HepG2 (cell line): ENCODE measurements around the gene RBM47. TPM values are rescaled to one million over a fixed set of nuclear protein-coding genes. Genes with fewer than 3 reads are reported as not detected.

Experiments
- ATAC-seq: fragments of 200-7000 bp; cut with Tn5 transposase; 3 replicates; pipeline ENCODE4 v1.9.1; 2020; ENCODE audit warnings: mild to moderate bottlenecking, moderate library complexity
- BruUV-seq: library from RNA; stranded (reverse); fragments of 400-500 nt; replicated peaks from 2 replicates; lab custom pipeline; 2021; lab: Mats Ljungman, UMichigan
- CTCF ChIA-PET: fragments of 300-600 bp; formaldehyde crosslinking; extraction: SDS; loops from one replicate; lab custom pipeline; 2021; ENCODE audit warnings: low total read pairs, inconsistent platforms, low intra/inter-chr PET ratio; lab: Yijun Ruan, JAX
- POLR2A ChIA-PET: fragments of 350-600 bp; sonication (Branson Sonifier 250); formaldehyde crosslinking; loops from one replicate; lab custom pipeline; 2020; ENCODE audit warnings: antibody characterized with exemption, inconsistent platforms; lab: Yijun Ruan, JAX
- DNase-seq: peaks from one replicate; pipeline ENCODE4 v3.0.0-alpha.2; 2015; ENCODE audit warnings: low spot score
- FAIRE-seq: peaks from 3 replicates; lab custom pipeline; 2011; peaks lifted over from hg19 to GRCh38; lab: Jason Lieb, UNC
- H2AFZ ChIP-seq: one replicate; pipeline ENCODE4 v1.6.1; 2011; ENCODE audit warnings: low read length, inconsistent platforms
- H3K27ac ChIP-seq: fragments of 300-600 bp; 3 replicates; pipeline ENCODE4 v1.8.0; 2011; ENCODE audit warnings: mixed run types, mild to moderate bottlenecking, mixed read lengths, low read length, inconsistent platforms; ENCODE audit not compliant: insufficient read depth; ENCODE audit errors: extremely low read length
- H3K27me3 ChIP-seq, 2 experiments: fragments of 200-600 bp in 1 of 2; 2 replicates in 1 of 2; 3 replicates in 1 of 2; pipeline versions ENCODE4 v1.6.0 to v1.8.0; 2011; ENCODE audit warnings: low read length in 2 of 2, mild to moderate bottlenecking in 2 of 2, moderate library complexity in 2 of 2, inconsistent platforms in 1 of 2; ENCODE audit not compliant: insufficient read depth in 2 of 2, control insufficient read depth in 1 of 2
- H3K36me3 ChIP-seq, 2 experiments: fragments of 200-600 bp in 1 of 2; replicated peaks in 1 of 2; 2 replicates in 1 of 2; 3 replicates in 1 of 2; pipeline versions ENCODE4 v1.5.1 to v1.8.0; 2011; ENCODE audit warnings: low read length in 2 of 2, inconsistent platforms in 1 of 2; ENCODE audit not compliant: insufficient read depth in 2 of 2, control insufficient read depth in 1 of 2
- H3K4me1 ChIP-seq: 2 replicates; pipeline ENCODE4 v1.5.1; 2012; ENCODE audit warnings: low read length, inconsistent platforms; ENCODE audit not compliant: insufficient read depth
- H3K4me2 ChIP-seq: 2 replicates; pipeline ENCODE4 v1.6.0; 2011; ENCODE audit warnings: low read depth, low read length, inconsistent platforms
- H3K4me3 ChIP-seq, 3 experiments: fragments of 200-600 bp in 1 of 3; sonication (generic), shearing (Covaris generic) in 1 of 3; replicated peaks in 1 of 3; 2 replicates each; pipeline ENCODE4 v1.5.1; 2011 to 2016; ENCODE audit warnings: low read length in 3 of 3, inconsistent platforms in 2 of 3, low read depth in 2 of 3, mild to moderate bottlenecking in 2 of 3, control low read depth in 1 of 3, mixed read lengths in 1 of 3; ENCODE audit not compliant: insufficient read depth in 1 of 3
- H3K79me2 ChIP-seq: one replicate; pipeline ENCODE4 v1.6.1; 2011; ENCODE audit warnings: low read length, inconsistent platforms; ENCODE audit not compliant: insufficient read depth
- H3K9ac ChIP-seq: 2 replicates; pipeline ENCODE4 v1.6.0; 2011; ENCODE audit warnings: mild to moderate bottlenecking, low read depth, low read length, inconsistent platforms; ENCODE audit not compliant: insufficient read depth
- H3K9me3 ChIP-seq: 2 replicates; pipeline ENCODE4 v1.5.1; 2012; ENCODE audit warnings: mild to moderate bottlenecking, low read length
- H4K20me1 ChIP-seq: 2 replicates; pipeline ENCODE4 v1.6.0; 2011; ENCODE audit warnings: inconsistent platforms, mild to moderate bottlenecking, low read length, moderate library complexity; ENCODE audit not compliant: insufficient read depth
- CTCF ChIP-seq: sonication (generic); formaldehyde crosslinking; IDR thresholded peaks from 2 replicates; pipeline ENCODE4 v1.5.0; 2020; ENCODE audit warnings: mild to moderate bottlenecking, missing genetic modification reagents, moderate library complexity
- ETV5 ChIP-seq: IDR thresholded peaks from 2 replicates; pipeline ENCODE4 v1.6.1; 2018; ENCODE audit warnings: missing biosample characterization, missing genetic modification reagents, inconsistent platforms, borderline replicate concordance
- HOXA9 ChIP-seq: sonication (generic); formaldehyde crosslinking; IDR thresholded peaks from 2 replicates; pipeline ENCODE4 v1.8.1; 2022; ENCODE audit warnings: missing genetic modification reagents, mild to moderate bottlenecking, moderate library complexity, borderline replicate concordance
- MAZ ChIP-seq, 2 experiments: sonication (generic) in 1 of 2; formaldehyde crosslinking in 1 of 2; IDR thresholded peaks; 2 replicates each; pipeline versions ENCODE4 v1.5.0 to v1.6.1; 2012 to 2020; ENCODE audit warnings: low read depth in 2 of 2, mild to moderate bottlenecking in 2 of 2, borderline replicate concordance in 1 of 2, improper control_type of control experiment in 1 of 2, low read length in 1 of 2, missing genetic modification reagents in 1 of 2, moderate library complexity in 1 of 2
- NCOA1 ChIP-seq: sonication (generic); formaldehyde crosslinking; IDR thresholded peaks from 2 replicates; pipeline ENCODE4 v1.9.0; 2021; ENCODE audit warnings: missing genetic modification reagents
- SKI ChIP-seq: fragments of 450-650 bp; IDR thresholded peaks from one replicate; pipeline ENCODE4 v1.6.1; 2018; ENCODE audit warnings: mild to moderate bottlenecking; ENCODE audit not compliant: partially characterized antibody
- TRAFD1 ChIP-seq: sonication (generic); formaldehyde crosslinking; IDR thresholded peaks from 2 replicates; pipeline ENCODE4 v1.5.1; 2020; ENCODE audit warnings: missing genetic modification reagents, mild to moderate bottlenecking, borderline replicate concordance
- ZBTB14 ChIP-seq: sonication (generic); formaldehyde crosslinking; IDR thresholded peaks from 2 replicates; pipeline ENCODE4 v1.4.0; 2020; ENCODE audit warnings: missing genetic modification reagents
- ZBTB2 ChIP-seq: sonication (generic); formaldehyde crosslinking; IDR thresholded peaks from 2 replicates; pipeline ENCODE4 v1.8.0; 2022; ENCODE audit warnings: low read depth, missing genetic modification reagents
- ZNF20 ChIP-seq: sonication (generic); formaldehyde crosslinking; IDR thresholded peaks from 2 replicates; pipeline ENCODE4 v1.4.0; 2020; ENCODE audit warnings: mild to moderate bottlenecking, moderate library complexity, missing genetic modification reagents
- ZNF451 ChIP-seq: sonication (generic); formaldehyde crosslinking; IDR thresholded peaks from 2 replicates; pipeline ENCODE4 v1.5.0; 2020; ENCODE audit warnings: mild to moderate bottlenecking, missing genetic modification reagents
- ZNF530 ChIP-seq: sonication (generic); formaldehyde crosslinking; IDR thresholded peaks from 2 replicates; pipeline ENCODE4 v1.5.0; 2020; ENCODE audit warnings: low read depth, mild to moderate bottlenecking, missing genetic modification reagents
- ZNF761 ChIP-seq: sonication (generic); formaldehyde crosslinking; conservative IDR thresholded peaks from 2 replicates; pipeline ENCODE4 v1.4.0; 2020; ENCODE audit warnings: mild to moderate bottlenecking, missing genetic modification reagents
- ZSCAN20 ChIP-seq: sonication (generic); formaldehyde crosslinking; IDR thresholded peaks from 2 replicates; pipeline ENCODE4 v1.4.0; 2020; ENCODE audit warnings: missing genetic modification reagents, mild to moderate bottlenecking, borderline replicate concordance
- ZSCAN25 ChIP-seq: sonication (generic); formaldehyde crosslinking; IDR thresholded peaks from 2 replicates; pipeline ENCODE4 v1.8.0; 2022; ENCODE audit warnings: mild to moderate bottlenecking, missing genetic modification reagents
- WGBS: methylation state at CpG from one replicate; pipeline ENCODE4 v1.1.6; 2017; ENCODE audit warnings: low lambda C conversion rate; 5-methylcytosine and 5-hydroxymethylcytosine counted together
- in situ Hi-C: cut with HindIII; loops from 2 replicates; pipeline ENCODE4 v1.10.0; 2017; ENCODE audit warnings: low pct_unique_long_range_greater_than_20kb; ENCODE audit not compliant: extremely low pct_ligation_motif_present
- intact Hi-C: fragments of 100-400 bp; cut with micrococcal nuclease; formaldehyde crosslinking; loops from one replicate; pipeline ENCODE4 v1.10.0; 2022; ENCODE audit not compliant: unreplicated experiment
- polyA plus RNA-seq, 8 experiments: library from polyadenylated mRNA; depleted of rRNA in 3 of 8; stranded (reverse) in 7 of 8; unstranded in 1 of 8; fragments of >200 nt; fragmentation: Illumina TruSeq in 4 of 8; extraction: Trizol in 4 of 8; gene quantifications; 2 replicates each; pipeline versions ENCODE4 v1.2.1 to v1.2.3, GENCODE V29; 2011 to 2016; ENCODE audit warnings: low read depth in 4 of 8, missing spikeins in 1 of 8, mixed read lengths in 1 of 8; ENCODE audit not compliant: insufficient read depth in 1 of 8
- total RNA-seq, 5 experiments: library from RNA; depleted of rRNA; stranded (reverse); fragments of >200 nt; fragmentation: Illumina TruSeq; extraction: Trizol; gene quantifications; 2 replicates each; pipeline ENCODE4 v1.2.3, GENCODE V29; 2016; ENCODE audit warnings: low read depth in 1 of 5

The RBM47 gene
- total and polyA plus RNA-seq, 2 of the 13 experiments (the other 11 are each of a cell fraction or from before 2014, with no cell fraction given): 1.2 to 2.5 TPM

- WGBS: 95% methylated on average over 50 of the region's 59 CpGs
- Histone ChIP-seq H3K27ac (no peak overlapping the region), H3K4me3 (no peak overlapping the region), H3K4me1 (peaks cover 12% of the 10 kb centered on the region), H3K9ac (no peak overlapping the region), H3K4me2 (no peak overlapping the region), H3K27me3 (no peaks in the 10 kb centered on the region), H2AFZ (no peak overlapping the region), H4K20me1 (no peaks in the 10 kb centered on the region), H3K36me3 (no peaks in the 10 kb centered on the region), H3K9me3 (no peaks in the 10 kb centered on the region), H3K79me2 (no peaks in the 10 kb centered on the region)
- BruUV-seq: no TSS peak
- DNase-seq: no peak
- ChIA-PET CTCF (no interaction called here), POLR2A (no interaction called here)
- ATAC-seq: no peak
- in situ Hi-C loops (no loop called here), intact Hi-C loops (no loop called here)
- FAIRE-seq: no peak
- TF ChIP-seq ZNF20 (CRISPR knock-in tag) (no peak), HOXA9 (CRISPR knock-in tag) (no peak), ZNF530 (CRISPR knock-in tag) (no peak), ZSCAN20 (CRISPR knock-in tag) (no peak), MAZ (IDR thresholded peaks at IDR 0.05; ENCODE audit: borderline replicate concordance, low read depth, low read length) (no peak), MAZ (CRISPR knock-in tag; IDR thresholded peaks at IDR 0.05; ENCODE audit: low read depth) (no peak), SKI (no peak), ETV5 (no peak), CTCF (CRISPR knock-in tag) (no peak), ZSCAN25 (CRISPR knock-in tag) (no peak), ZNF451 (CRISPR knock-in tag) (no peak), NCOA1 (CRISPR knock-in tag) (no peak), ZBTB14 (no peak), ZBTB2 (CRISPR knock-in tag) (no peak), ZNF761 (CRISPR knock-in tag) (no peak), TRAFD1 (CRISPR knock-in tag) (no peak)
Measured at GRCh38 chr4:40437741-40438383, 191.8 kb downstream of the RBM47 start.
